GM18511 (cell line): ENCODE data around the gene MSI2.
A peak's percentile ranks its signal among the peaks of the same experiment; 100 is the strongest.

Experiments
- ATAC-seq: cut with Tn5 transposase; IDR thresholded peaks from one replicate; pipeline ENCODE4 v1.9.1; 2021; ENCODE audit warnings: mild to moderate bottlenecking, moderate library complexity; ENCODE audit not compliant: unreplicated experiment

The MSI2 gene

DNA sequence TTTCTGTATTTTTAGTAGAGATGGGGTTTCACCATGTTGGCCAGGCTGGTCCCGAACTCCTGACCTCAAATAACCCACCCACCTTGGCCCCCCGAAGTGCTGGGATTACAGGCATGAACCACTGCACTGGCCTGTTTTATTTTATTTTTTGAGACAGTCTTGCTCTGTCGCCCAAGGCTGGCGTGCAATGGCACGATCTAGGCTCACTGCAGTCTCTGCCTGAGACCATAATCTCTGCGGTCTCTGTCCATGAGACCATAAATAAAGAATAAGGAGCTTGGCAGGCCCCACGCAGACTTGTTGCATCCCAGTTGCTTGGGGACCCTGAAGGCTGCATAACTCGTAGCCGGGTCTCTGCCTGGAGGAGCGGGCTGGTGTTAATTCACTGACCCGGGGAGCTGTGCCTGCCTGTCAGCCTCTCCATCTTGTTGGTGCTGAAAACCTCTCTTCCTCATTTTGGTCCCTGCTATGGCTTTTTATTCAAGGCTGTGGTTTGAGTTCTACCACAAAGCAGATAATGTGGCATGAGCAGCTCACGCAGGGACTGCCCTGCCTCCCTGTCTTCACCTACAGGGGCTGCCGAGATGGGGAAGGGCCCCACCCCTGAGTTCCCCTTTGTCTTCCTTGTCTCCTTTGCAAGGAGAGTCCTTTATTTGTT lies 82.1 kb downstream of the MSI2 start:
- peak; percentile 92 for ATAC-seq

DNA sequence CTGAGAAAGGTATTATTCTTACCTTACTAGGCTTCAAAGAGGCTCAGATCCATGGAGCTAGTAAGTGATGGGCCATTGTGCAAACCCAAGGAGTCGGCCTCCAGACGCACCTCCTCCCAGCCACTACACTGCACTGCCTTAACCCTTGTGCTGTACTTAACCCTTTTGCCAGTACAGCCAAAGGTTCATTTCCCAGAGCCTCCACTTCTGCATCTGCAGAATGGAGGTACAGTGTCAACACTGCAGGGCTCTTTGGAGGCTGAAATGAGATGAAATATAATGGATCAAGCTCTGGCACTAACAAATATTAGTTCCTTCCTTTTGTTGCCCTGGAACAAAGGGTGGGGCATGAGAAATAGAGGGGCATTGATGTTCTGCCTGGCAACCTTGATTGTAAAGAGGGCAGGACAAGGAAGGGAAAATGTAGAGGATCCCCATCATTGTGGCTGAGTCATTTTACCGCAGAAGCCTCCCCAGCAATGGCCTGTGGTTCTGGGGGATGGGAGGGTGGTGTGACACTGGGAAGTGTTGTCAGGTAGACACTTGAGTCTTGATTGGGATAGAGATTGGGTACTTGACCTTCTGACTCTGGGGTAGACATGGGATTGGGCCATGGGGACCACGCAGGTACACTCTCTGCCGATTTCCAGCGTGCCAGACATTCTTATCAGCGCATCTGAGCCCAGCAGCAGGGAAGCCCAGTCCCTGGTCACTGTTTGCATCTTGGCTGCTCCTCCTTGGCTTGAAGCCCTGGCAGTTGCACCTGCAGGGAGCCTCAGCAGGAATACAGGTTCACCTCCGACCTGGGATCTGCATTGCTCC lies 84.0 kb downstream of the MSI2 start:
- no peak for ATAC-seq

DNA sequence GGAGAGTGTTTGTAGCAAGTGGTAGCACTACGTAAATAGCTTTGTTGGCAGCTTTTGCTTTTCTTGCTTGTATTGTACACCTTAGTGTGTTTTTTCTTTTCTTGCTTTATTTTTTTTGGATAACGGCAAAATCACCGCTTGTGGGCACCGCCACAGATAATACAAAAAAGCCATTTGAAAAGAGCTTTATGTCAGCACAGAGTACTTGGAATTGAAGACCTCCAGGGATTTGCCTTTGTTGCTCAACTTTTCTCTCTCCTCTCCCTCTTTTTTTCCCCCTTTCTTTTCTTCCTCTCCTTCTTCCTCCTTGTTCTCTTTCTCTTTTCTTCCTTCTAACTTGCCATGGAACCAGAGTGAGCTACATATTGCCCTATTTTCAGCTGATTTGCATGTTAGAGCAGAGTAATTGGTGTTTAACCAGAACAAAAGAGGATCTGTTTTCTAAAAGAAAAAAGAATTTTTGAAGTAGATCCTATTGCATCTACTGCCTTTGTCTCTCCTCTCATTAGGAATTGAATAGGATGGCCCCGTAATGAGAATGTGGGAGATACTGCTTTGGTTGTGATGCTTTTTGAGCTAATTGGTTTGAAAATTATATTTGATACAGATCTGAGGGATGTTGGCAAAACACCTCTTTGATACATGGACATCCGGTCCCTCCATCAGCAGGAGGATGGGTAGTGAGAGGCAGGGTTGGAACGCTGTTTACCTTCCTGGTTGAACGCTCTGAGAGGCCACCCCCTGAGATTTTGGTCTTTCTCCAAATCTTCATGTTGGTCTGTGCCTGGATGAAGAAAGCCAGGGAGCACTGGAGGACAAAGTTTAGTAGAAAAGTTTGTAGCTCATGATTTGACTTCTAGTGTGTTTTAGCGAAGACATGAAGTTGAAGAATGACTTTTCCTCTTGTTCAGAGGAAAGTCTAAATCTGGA lies 85.6 kb downstream of the MSI2 start:
- ATAC-seq = no peak

DNA sequence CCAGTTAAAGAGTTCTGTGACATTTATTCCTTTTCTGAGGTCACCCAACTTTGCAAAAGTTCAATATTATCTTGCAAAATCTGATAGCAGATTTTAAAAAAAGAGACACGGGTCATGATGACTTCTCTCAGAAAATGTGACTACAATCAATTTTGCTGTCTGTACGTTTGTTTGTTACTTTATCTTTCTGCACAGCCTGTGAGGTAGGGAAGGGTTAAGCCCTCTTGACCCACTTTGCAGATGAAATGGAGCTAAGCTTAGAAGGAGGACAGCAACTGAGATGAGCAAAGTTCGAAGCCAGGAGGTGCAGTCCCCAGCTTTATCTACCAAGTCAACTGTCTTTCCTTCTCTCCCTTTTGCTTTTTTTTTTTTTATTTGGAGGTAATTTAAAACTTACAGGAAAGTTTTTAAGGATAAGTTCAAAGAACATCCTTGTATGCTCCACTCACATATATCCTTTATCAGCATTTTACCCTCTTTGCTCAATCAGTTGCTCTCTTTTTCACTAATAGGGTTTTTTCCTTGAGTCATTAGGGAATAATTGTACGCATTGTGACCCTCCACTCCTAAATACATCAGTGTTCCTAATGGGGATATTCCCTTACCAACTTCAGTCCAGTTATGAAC lies 86.8 kb downstream of the MSI2 start:
- no peak for ATAC-seq

DNA sequence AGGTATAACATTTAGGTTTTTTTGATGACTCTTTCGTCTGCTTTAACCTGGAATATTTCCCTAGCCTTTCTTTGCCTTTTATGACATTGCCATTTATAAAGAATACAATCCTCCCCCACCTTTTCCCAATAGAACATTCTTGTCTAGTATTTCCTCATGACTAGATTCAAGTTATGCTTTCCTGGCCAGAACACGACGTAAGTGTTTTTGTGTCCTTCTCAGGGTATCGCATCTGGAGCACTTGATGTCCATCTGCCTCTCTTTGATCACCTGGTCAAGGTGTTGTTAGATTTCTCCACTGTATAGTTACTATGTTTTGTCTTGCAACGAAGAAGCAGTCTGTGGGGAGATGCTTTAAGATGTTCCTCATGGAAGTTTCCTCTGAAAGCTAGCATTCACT lies 87.4 kb downstream of the MSI2 start:
- ATAC-seq = no peak

DNA sequence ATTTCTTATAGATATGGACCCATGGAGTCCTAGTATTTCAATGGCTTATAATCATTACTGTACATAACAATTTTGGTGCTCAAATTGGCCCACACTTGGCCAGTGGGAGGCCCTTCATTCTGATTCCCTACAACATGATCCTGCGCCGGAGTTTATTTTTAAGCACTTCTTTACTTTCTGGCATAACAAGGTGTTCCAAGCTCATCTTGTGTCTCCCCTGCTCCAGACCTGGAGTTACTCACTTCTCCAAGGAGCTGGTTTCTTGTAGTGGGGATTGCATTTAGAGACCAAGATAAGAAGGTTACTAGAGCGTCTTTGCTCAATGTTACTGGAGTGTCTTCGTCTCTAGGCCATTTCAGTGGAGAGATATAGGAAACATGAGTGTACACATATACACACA lies 87.9 kb downstream of the MSI2 start:
- ATAC-seq = no peak

DNA sequence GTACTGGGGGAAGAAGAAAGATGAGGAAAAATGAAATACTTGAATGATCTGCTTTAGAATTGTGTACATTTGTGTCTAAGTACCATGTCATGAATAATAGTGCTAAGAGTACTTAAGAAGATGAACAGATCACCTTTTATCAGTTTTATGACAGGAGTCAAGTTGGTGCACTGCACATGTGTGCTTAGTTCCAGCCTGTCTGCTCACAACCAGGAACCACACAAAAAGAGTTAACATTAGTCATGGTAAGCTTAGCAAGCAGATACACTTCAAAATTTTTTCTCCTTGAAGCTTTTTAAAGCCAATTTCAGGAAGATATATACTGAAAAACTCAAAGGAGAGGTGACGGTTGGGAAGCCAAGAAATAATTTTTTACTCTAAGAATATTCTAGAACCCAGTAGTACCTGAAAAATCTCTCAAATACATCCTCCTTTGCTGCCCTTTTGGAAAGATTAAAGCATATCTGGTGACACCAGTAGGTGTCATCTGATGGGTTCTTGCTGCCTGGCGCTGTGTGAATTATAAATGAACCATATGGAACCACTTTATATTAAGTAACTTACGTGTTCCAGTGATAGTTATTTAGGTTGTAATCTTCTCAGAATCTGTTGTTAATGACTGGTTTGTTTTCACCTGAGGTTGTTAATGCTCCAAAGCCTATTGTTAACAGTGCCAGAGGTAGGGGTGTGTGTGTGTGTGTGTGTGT lies 93.4 kb downstream of the MSI2 start:
- ATAC-seq = no peak

DNA sequence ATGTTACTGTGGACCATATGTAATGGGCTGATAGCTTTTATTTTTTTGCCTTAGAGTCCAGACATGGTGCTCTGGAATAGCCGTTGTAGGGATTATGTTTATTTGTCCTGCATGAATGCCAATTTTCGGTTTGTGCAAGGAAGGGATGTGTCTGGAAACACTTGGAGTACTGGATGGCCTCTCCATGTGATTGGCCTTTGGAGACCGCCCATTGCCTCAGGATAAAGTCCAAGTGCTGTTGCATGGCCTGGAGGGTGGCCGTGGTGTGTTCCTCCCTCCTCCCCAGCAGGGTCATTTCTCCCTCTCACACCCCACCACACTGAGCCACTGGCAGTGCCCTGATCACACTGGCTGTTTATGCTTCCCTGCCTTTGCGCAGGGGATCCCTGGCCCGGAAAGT lies 93.9 kb downstream of the MSI2 start:
- ATAC-seq = no peak

DNA sequence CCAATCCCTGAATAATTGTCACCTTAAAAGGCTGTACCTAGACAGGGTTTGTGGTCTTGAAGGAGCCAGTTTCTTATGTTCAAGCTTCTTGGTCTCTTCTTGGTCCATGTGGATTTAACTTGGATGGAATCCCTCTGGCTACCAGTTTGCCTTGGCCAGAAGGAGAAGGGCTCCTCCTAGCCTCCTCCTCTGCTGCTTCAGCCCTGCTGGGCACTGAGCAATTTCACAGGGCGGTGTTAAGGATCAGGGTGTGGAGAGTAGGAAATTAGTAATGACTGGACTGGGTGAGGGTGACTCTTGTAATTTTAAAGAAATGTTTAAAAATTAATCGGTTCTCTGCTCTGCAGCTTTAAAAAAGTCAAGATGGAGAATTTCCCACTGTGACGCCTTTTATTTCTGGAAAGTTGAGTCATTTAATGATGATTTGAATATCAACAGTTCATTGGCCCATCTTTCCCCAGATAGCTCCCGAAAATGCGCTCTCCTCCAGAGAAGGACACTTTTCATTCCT lies 96.4 kb downstream of the MSI2 start:
- ATAC-seq = no peak

DNA sequence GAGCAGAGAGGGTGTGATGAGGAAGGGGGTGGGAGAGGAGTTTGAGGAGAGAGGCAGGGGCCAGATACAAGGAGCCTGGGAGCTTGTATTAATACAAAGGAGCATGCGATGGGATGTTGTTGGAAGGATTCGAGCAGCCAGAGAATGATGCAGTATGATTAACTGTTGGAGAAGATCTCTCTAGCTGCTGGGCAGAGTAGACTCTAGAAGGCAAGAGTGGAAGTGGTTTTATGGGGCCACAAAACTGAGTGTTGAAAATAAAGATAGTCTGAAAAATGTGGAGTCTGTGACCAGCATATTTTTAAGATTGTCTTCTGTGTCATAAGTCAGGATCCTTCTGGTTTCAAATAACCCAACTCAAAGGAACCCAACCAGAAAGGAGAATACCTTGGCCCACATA lies 98.3 kb downstream of the MSI2 start:
- no peak for ATAC-seq

DNA sequence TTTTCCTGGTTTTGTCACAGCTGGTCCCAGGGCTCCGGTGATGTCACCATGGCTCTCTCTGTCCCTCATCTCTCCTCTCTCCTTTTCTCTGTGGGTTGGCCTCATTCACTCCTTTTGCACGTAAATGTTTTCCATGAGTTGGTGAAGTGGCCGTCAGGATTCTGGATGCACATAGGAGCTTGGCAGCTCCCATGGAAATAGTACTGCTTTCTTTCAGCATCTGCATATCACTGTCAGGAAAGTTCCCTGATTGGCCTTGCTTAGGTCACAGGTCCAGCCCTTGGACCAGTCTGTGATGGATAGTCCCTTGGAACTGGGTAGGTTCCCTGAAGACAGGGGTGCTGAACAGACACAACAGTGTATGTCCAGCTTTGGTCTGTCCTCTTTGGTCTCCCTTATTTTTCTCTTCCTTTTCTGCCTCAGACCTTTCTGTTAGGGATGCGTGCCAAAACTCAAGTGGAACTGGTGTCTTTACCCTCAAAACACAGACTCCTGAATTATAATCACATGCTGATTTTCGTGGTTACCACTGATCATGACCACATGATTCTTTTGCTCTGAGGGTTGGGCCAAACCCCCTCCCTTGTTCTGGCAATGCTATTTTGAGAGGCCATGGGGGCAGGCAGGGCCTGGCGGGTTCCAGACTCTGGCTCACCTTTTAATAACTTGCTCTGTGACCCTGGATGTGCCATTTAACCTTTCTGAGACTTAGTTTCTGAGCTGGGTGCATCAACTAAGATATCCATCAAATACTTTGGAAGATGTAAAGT lies 99.0 kb downstream of the MSI2 start:
- ATAC-seq = peak; percentile 32

DNA sequence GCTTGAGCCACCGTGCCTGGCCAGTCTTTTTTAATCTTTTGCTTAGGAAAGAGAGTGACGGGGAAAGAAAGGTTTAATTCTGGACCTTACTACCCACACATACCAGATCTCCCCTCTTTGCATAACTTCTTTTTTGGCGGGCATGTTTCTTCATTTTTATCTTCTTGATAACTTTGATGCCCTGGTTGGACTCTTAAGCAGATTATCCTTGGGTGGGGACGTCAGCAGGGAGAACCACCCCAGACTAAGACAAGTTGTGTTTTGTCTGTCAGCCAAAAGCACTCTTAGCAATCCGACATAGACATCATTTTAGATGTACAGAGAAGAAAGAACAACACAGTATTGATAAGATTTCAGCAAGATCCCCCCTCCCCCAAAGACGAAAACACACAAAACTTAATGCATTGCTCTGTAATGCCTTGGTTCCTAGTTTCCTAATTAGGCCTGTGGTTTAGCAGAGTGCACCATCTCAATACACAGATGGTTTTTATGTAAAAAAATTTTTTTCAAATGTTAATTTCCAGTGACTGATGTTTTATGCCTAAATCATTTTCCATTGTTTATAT lies 99.9 kb downstream of the MSI2 start:
- peak; percentile 34 for ATAC-seq

DNA sequence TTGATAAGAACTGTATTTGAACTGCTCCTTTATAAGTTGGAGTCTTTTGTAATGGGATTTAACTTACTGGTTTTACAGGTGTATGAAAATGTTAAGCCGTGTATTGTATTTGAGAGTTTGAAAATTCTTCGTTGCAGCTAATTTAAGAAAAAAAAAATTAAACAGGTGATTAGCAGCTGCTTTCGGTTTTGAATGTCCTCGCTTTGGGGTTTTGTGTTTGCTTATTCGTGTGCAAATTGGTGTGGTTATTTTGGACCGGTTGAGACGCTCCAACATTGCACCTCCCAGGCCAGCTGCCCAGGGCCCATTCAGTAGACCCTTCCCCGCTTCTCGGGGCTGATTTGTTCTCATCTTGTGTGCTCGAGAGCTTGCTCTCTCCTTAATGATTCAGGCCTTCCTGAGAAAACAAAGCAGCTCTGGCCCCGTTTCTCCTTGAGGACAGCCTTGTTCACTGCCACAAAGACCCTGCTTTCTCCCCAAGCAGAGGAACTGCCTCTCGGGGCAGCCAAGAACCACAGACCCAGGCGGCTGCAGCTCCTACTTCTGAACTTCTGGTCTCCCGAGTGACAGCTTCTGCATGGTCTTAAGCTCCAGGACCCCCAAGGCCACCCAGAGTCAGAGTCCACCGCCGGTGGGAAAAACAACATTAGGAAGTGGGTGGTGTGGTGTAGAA lies 100.5 kb downstream of the MSI2 start:
- ATAC-seq = peak; percentile 58

DNA sequence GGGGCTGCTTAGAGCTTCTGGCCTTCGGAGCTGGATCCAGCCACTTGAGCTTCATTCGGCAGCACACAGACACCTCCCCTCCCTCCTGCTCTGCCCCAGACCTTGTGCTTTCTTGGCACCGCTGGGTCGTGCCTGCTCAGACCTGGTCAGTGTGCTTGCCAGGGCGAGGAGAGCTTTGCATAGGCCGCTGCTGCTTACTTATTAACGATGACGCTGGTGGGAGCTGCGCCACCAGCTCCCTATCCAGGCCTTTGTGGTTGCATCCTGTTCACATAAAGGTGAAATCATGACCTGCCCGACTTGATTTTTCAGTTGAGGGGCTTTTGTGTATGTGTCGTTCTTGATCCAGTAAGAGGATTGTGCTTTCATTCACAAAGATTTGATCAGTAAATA lies 101.1 kb downstream of the MSI2 start:
- peak; percentile 68 for ATAC-seq

DNA sequence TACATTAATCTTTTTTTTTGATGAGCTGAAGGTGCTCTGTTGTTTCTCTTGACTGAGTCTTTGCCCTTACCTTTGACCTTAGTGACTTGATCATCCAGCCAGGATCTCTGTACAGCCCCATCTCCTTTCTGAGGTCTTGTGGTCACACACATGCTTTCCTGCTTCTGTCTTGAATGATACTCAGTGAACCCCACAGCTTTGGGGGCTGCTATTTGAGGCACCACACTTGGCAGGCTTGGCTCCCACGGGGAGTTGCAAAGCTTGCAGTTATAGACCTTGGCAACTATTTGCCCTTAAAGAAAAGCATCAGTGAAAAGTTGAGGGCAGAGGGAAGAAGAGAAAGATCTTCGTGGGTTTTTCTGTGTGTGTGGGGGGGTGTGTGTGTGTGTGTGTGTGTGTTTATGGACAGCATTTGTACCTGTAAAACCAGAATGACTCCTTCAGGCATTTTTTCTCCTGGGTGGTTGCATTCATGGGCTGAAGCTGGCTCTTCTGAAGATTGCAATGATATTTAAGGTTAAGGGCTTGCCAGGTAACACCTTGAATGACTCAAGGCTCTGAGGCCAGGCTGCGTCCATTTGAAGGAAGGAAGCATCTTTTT lies 101.6 kb downstream of the MSI2 start:
- ATAC-seq = peak; percentile 62

DNA sequence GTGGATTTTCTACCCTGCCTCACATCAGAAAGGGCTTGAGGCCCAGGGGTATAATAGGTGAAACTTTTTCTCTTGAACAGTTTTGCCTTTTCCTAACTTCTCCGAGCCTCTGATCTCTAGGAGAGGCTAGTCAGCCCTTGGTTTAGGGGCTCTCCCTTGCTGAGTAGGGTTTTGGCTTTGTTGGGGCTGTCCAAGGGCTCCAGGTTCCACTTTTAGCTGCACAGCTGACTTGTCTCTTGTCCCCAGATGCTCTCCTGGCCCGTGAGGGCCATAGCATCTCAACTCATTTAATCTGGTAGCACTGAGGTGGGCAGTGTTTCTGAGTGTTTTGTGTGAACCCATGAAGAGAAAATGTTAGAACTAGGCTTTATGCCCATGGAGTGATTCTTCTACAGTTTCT lies 103.9 kb downstream of the MSI2 start:
- ATAC-seq = no peak

DNA sequence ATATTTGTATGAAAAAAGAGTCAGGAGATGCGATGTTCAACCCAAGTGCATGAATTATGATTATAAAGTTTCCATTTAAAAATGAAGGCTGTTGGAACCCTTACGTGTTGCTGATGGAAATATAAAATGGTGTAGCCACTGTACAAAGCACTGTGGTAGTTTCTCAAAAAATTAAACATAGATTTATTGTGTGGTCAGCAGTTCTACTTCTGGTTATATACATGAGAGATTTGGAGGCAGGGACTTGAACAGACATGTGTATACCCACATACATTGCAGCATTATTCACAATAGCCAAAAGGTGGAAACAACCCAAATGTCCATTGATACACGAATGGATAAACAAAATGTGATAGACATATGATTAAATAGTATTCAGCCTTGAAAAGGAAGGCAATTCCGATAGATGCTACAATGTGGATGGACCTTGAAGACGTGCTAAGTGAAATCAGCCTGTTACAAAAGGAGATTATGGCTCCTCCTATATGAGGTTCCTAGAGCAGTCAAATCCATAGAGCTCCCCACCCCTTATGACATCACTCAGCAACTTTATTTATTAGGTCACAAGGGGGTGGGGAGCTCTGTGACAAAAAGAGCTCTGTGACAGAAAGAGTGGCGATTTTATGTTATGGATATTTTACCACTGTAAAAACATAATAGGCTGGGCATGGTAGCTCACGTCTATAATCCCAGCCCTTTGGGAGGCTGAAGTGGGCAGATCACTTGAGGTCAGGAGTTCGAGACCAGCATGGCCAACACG lies 106.7 kb downstream of the MSI2 start:
- ATAC-seq = no peak
